Neural cell (in vitro differentiated cells): ENCODE results near the gene SQOR.

ENCODE experiments used
- CTCF ChIP-seq: fragments of 450-650 bp; IDR thresholded peaks from 2 replicates; pipeline ENCODE4 v1.5.1; 2014; ENCODE audit warnings: antibody characterized with exemption, mild to moderate bottlenecking, moderate library complexity; ENCODE audit not compliant: poor library complexity, severe bottlenecking
- EP300 ChIP-seq: fragments of 450-650 bp; conservative IDR thresholded peaks from 2 replicates; pipeline ENCODE4 v1.6.1; 2014; ENCODE audit warnings: antibody characterized with exemption, mild to moderate bottlenecking, moderate library complexity; ENCODE audit not compliant: poor library complexity, severe bottlenecking
- EZH2 ChIP-seq: fragments of 200-600, 300-800 bp; shearing (Covaris generic), sonication (generic); IDR thresholded peaks from 2 replicates; pipeline ENCODE4 v1.6.1; 2014; ENCODE audit warnings: antibody characterized with exemption, low read length, borderline replicate concordance, mild to moderate bottlenecking; ENCODE audit not compliant: insufficient read depth, poor library complexity, severe bottlenecking
- POLR2AphosphoS5 ChIP-seq: IDR thresholded peaks from 2 replicates; pipeline ENCODE4 v1.6.1; 2012
- RAD21 ChIP-seq: fragments of 450-650 bp; conservative IDR thresholded peaks from 2 replicates; pipeline ENCODE4 v1.6.1; 2014; ENCODE audit warnings: antibody characterized with exemption, mild to moderate bottlenecking, moderate library complexity
- REST ChIP-seq: IDR thresholded peaks from 2 replicates; pipeline ENCODE4 v1.6.1; 2012; ENCODE audit warnings: borderline replicate concordance
- SMC3 ChIP-seq: fragments of 450-650 bp; conservative IDR thresholded peaks from 2 replicates; pipeline ENCODE4 v1.6.1; 2014; ENCODE audit warnings: antibody characterized with exemption, mild to moderate bottlenecking, moderate library complexity; ENCODE audit not compliant: poor library complexity
- TAF1 ChIP-seq: IDR thresholded peaks from 2 replicates; pipeline ENCODE4 v1.6.1; 2012; ENCODE audit warnings: low read depth

GRCh38 chr15:45701108-45701507 lies 66.3 kb downstream of the SQOR start:
- TF ChIP-seq CTCF, result no peak
- TF ChIP-seq POLR2AphosphoS5, result no peak
- no peak for TF ChIP-seq EZH2
- no peak for TF ChIP-seq SMC3
- no peak for TF ChIP-seq RAD21
- TF ChIP-seq EP300, result no peak
- TF ChIP-seq REST, result no peak
- no peak for TF ChIP-seq TAF1
